GM23338 (cell line): ENCODE data around the gene AMOTL1. TPM values are rescaled to one million over a fixed set of nuclear protein-coding genes. Genes with fewer than 3 reads are reported as not detected.

Source experiments
- ATAC-seq: fragments of 200-7000 bp; cut with Tn5 transposase; 3 replicates; pipeline ENCODE4 v1.9.1; 2020
- DNase-seq: peaks from one replicate; pipeline ENCODE4 v3.0.0-alpha.2; 2015; ENCODE audit warnings: low spot score
- H2AFZ ChIP-seq: fragments of 200-600 bp; sonication (generic); 2 replicates; pipeline ENCODE4 v1.8.0; 2016; ENCODE audit warnings: antibody characterized with exemption, mild to moderate bottlenecking, moderate library complexity
- H3F3A ChIP-seq: fragments of 200-600 bp; sonication (generic); replicated peaks from 2 replicates; pipeline ENCODE4 v1.8.0; 2017; ENCODE audit warnings: antibody characterized with exemption, mixed run types, low read depth
- H3K27ac ChIP-seq: fragments of 200-600 bp; sonication (generic); 2 replicates; pipeline ENCODE4 v1.6.1; 2016; ENCODE audit warnings: low read depth
- H3K27me3 ChIP-seq: fragments of 200-600 bp; sonication (generic); 2 replicates; pipeline ENCODE4 v1.8.0; 2016; ENCODE audit warnings: mild to moderate bottlenecking, mixed run types, moderate library complexity; ENCODE audit not compliant: insufficient read depth
- H3K36me3 ChIP-seq: fragments of 200-600 bp; sonication (generic); 2 replicates; pipeline ENCODE4 v1.8.0; 2016; ENCODE audit warnings: mild to moderate bottlenecking; ENCODE audit not compliant: insufficient read depth
- H3K4me1 ChIP-seq: fragments of 200-600 bp; sonication (generic); 2 replicates; pipeline ENCODE4 v1.8.0; 2016; ENCODE audit warnings: mild to moderate bottlenecking, moderate library complexity; ENCODE audit not compliant: insufficient read depth
- H3K4me2 ChIP-seq: fragments of 200-600 bp; sonication (generic); 2 replicates; pipeline ENCODE4 v1.7.1; 2017; ENCODE audit warnings: mixed run types
- H3K4me3 ChIP-seq: fragments of 200-600 bp; sonication (generic); 2 replicates; pipeline ENCODE4 v1.6.1; 2016; ENCODE audit warnings: mixed run types
- H3K79me2 ChIP-seq: fragments of 200-600 bp; sonication (generic); replicated peaks from 2 replicates; pipeline ENCODE4 v1.8.0; 2017; ENCODE audit warnings: mild to moderate bottlenecking; ENCODE audit not compliant: insufficient read depth
- H3K9me2 ChIP-seq: fragments of 200-600 bp; sonication (generic); 2 replicates; pipeline ENCODE4 v1.8.0; 2017; ENCODE audit not compliant: insufficient read depth
- H4K20me1 ChIP-seq: fragments of 200-600 bp; sonication (generic); replicated peaks from 2 replicates; pipeline ENCODE4 v1.8.0; 2017; ENCODE audit warnings: mild to moderate bottlenecking; ENCODE audit not compliant: insufficient read depth
- H3K27ac Mint-ChIP-seq: 2 replicates; pipeline ENCODE4 v1.8.0; 2020; ENCODE audit warnings: inconsistent platforms, mild to moderate bottlenecking, moderate library complexity, mixed read lengths
- H3K27me3 Mint-ChIP-seq: 3 replicates; pipeline ENCODE4 v1.8.0; 2022; ENCODE audit warnings: low read depth, mild to moderate bottlenecking, moderate library complexity, mixed read lengths, inconsistent platforms; ENCODE audit not compliant: insufficient read depth, poor library complexity
- H3K36me3 Mint-ChIP-seq: 3 replicates; pipeline ENCODE4 v1.8.0; 2021; ENCODE audit warnings: low read depth, mild to moderate bottlenecking, inconsistent platforms, moderate library complexity, mixed read lengths
- H3K4me1 Mint-ChIP-seq: 3 replicates; pipeline ENCODE4 v1.8.0; 2020; ENCODE audit warnings: mild to moderate bottlenecking, inconsistent platforms, mixed read lengths
- H3K4me3 Mint-ChIP-seq: 3 replicates; pipeline ENCODE4 v1.8.0; 2021; ENCODE audit warnings: moderate library complexity, mild to moderate bottlenecking, inconsistent platforms, mixed read lengths
- H3K9me3 Mint-ChIP-seq: 3 replicates; pipeline ENCODE4 v1.8.0; 2020; ENCODE audit warnings: moderate library complexity, mild to moderate bottlenecking, inconsistent platforms, mixed read lengths
- CREB1 ChIP-seq: fragments of 250-450 bp; sonication (Bioruptor Pico); IDR thresholded peaks from 2 replicates; pipeline ENCODE4 v1.5.0; 2020; ENCODE audit warnings: low read depth, mild to moderate bottlenecking, moderate library complexity
- CTCF ChIP-seq, 2 experiments: fragments of 200-600 bp in 1 of 2; sonication (generic) in 1 of 2; conservative IDR thresholded peaks; 2 replicates each; pipeline versions ENCODE4 v1.5.1 to v1.6.1; 2016 to 2017; ENCODE audit warnings: antibody characterized with exemption in 2 of 2, low read depth in 2 of 2, mild to moderate bottlenecking in 2 of 2, moderate library complexity in 1 of 2
- ETS1 ChIP-seq: IDR thresholded peaks from 2 replicates; pipeline ENCODE4 v1.6.1; 2016; ENCODE audit warnings: antibody characterized with exemption
- EZH2 ChIP-seq: fragments of 200-600 bp; sonication (generic); IDR thresholded peaks from one replicate; pipeline ENCODE4 v1.8.0; 2017; ENCODE audit warnings: antibody characterized with exemption, mild to moderate bottlenecking, low read depth; ENCODE audit not compliant: unreplicated experiment
- EZH2phosphoT487 ChIP-seq: fragments of 200-600 bp; sonication (generic); IDR thresholded peaks from one replicate; pipeline ENCODE4 v1.8.1; 2018; ENCODE audit warnings: antibody characterized with exemption; ENCODE audit not compliant: unreplicated experiment
- JUNB ChIP-seq: IDR thresholded peaks from one replicate; pipeline ENCODE4 v1.6.1; 2016; ENCODE audit warnings: antibody characterized with exemption; ENCODE audit not compliant: unreplicated experiment
- NANOG ChIP-seq: IDR thresholded peaks from 2 replicates; pipeline ENCODE4 v1.6.1; 2016; ENCODE audit warnings: antibody characterized with exemption, borderline replicate concordance
- POLR2AphosphoS5 ChIP-seq: IDR thresholded peaks from 2 replicates; pipeline ENCODE4 v1.6.1; 2016; ENCODE audit warnings: antibody characterized with exemption, low read depth
- REST ChIP-seq: IDR thresholded peaks from one replicate; pipeline ENCODE4 v1.6.1; 2018; ENCODE audit warnings: antibody characterized with exemption; ENCODE audit not compliant: unreplicated experiment
- STAT1 ChIP-seq: IDR thresholded peaks from one replicate; pipeline ENCODE4 v1.6.1; 2016; ENCODE audit warnings: antibody characterized with exemption; ENCODE audit not compliant: unreplicated experiment
- ZNF114 ChIP-seq: fragments of 250-450 bp; sonication (Bioruptor Pico); IDR thresholded peaks from 2 replicates; pipeline ENCODE4 v1.5.0; 2020; ENCODE audit warnings: mild to moderate bottlenecking, moderate library complexity
- ZNF331 ChIP-seq: fragments of 250-450 bp; sonication (Bioruptor Pico); IDR thresholded peaks from 2 replicates; pipeline ENCODE4 v1.5.0; 2020; ENCODE audit warnings: low read depth, mild to moderate bottlenecking, moderate library complexity
- ZNF462 ChIP-seq: fragments of 250-450 bp; sonication (Bioruptor Pico); IDR thresholded peaks from 2 replicates; pipeline ENCODE4 v1.5.0; 2020; ENCODE audit warnings: mild to moderate bottlenecking, moderate library complexity
- polyA plus RNA-seq: library from polyadenylated mRNA; unstranded; fragments of >200 nt; fragmentation: Nextera tagmentation; extraction: Ambion mirVana; gene quantifications from 2 replicates; pipeline ENCODE4 v1.2.1, GENCODE V29; 2016
- total RNA-seq: library from RNA; depleted of rRNA; stranded (reverse); fragments of >200 nt; shearing (Covaris generic); gene quantifications from 2 replicates; pipeline ENCODE4 v1.2.3, GENCODE V29; 2014

AMOTL1 gene
- total and polyA plus RNA-seq, 2 experiments from 2014 or later: 4.3 to 18.7 TPM

GRCh38 chr11:94801866-94802460 is 33.8 kb downstream of the AMOTL1 start:
- Histone ChIP-seq H2AFZ (no peak overlapping the region), H3K36me3 (no peaks in the 10 kb centered on the region), H4K20me1 (peaks cover 2% of the 10 kb centered on the region; the same call in 1 of the 2 replicates), H3K4me2 (no peak overlapping the region), H3K79me2 (peaks cover 13% of the 10 kb centered on the region), H3K4me3 (no peak overlapping the region), H3K27me3 (no peaks in the 10 kb centered on the region), H3K4me1 (no peaks in the 10 kb centered on the region), H3K27ac (no peak overlapping the region), H3K9me2 (no peaks in the 10 kb centered on the region), H3F3A (no peaks in the 10 kb centered on the region)
- no peak for DNase-seq
- H3K27me3 Mint-ChIP-seq: no peaks in the 10 kb centered on the region
- no peak overlapping the region for H3K4me3 Mint-ChIP-seq
- H3K36me3 Mint-ChIP-seq: peaks cover 34% of the 10 kb centered on the region
- peaks cover 4% of the 10 kb centered on the region; the same call in 2 of the 3 replicates for H3K4me1 Mint-ChIP-seq
- ATAC-seq: no peak
- no peaks in the 10 kb centered on the region for H3K9me3 Mint-ChIP-seq
- TF ChIP-seq REST: no peak
- no peak for TF ChIP-seq ZNF331 (CRISPR knock-in tag)
- no peak for TF ChIP-seq ZNF462 (CRISPR knock-in tag)
- TF ChIP-seq CREB1 (CRISPR knock-in tag): no peak
- no peak for TF ChIP-seq ETS1
- TF ChIP-seq ZNF114 (CRISPR knock-in tag): no peak
- TF ChIP-seq JUNB: no peak
- TF ChIP-seq EZH2phosphoT487: no peak
- no peak for TF ChIP-seq EZH2
- no peak for TF ChIP-seq CTCF (conservative IDR thresholded peaks at IDR 0.05; ENCODE audit: low read depth in 2 of 2)
- no peak for TF ChIP-seq NANOG
- no peak for TF ChIP-seq STAT1
- TF ChIP-seq POLR2AphosphoS5: no peak
- no peak overlapping the region; the same call in 1 of the 2 replicates for H3K27ac Mint-ChIP-seq
